ENCODE results near the gene POLD1. TPM values are rescaled to one million over a fixed set of nuclear protein-coding genes. Genes with fewer than 3 reads are reported as not detected.

The POLD1 gene
- total and polyA plus RNA-seq, 10 donors: 26.5 to 66.6 (median 34.2) TPM

DNA sequence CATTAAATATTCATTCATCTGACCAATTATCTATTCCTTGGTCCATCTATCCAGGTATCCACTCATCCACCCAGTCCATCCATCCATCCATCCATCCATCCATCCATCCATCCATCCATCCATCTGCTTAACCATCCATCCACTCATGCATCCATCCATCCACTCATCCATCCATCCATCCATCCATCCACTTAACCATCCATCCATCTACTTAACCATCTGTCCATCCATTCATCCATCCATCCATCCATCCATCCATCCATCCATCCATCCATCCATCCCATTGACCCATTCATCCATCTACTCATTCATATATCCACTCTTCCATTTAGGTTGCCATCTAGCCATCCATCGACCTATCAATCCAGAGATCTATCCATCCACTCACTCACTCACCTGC, 59.9 kb downstream of the POLD1 start:
- Histone ChIP-seq H3K9me3 (peaks cover 0 to 6% (median 0%) of the 10 kb centered on the region in 8 donors), H3K27ac (no peak overlapping the region), H3K4me1 (no peaks in the 10 kb centered on the region), H3K4me3 (no peak overlapping the region), H3K27me3 (replicated peaks in 1 of 7) (no peaks in the 10 kb centered on the region), H3K36me3 (no peaks in the 10 kb centered on the region)
- TF ChIP-seq, protein P1, sequence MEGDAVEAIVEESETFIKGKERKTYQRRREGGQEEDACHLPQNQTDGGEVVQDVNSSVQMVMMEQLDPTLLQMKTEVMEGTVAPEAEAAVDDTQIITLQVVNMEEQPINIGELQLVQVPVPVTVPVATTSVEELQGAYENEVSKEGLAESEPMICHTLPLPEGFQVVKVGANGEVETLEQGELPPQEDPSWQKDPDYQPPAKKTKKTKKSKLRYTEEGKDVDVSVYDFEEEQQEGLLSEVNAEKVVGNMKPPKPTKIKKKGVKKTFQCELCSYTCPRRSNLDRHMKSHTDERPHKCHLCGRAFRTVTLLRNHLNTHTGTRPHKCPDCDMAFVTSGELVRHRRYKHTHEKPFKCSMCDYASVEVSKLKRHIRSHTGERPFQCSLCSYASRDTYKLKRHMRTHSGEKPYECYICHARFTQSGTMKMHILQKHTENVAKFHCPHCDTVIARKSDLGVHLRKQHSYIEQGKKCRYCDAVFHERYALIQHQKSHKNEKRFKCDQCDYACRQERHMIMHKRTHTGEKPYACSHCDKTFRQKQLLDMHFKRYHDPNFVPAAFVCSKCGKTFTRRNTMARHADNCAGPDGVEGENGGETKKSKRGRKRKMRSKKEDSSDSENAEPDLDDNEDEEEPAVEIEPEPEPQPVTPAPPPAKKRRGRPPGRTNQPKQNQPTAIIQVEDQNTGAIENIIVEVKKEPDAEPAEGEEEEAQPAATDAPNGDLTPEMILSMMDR (IDR thresholded peaks at IDR 0.05 in 8 of 11, conservative IDR thresholded peaks at IDR 0.05 in 3 of 11): no peak
- TF ChIP-seq POLR2A (IDR thresholded peaks at IDR 0.05) (no peak), POLR2AphosphoS5 (IDR thresholded peaks at IDR 0.05) (no peak)
- intact Hi-C loops (cut with DNase I; ENCODE audit: low total_unique reads): no loop called here
- DNase-seq: no peak
- WGBS, 5 donors: 63 to 92% (median 68%) methylated on average over 1 of the region's 1 CpG

- peaks cover 0 to 6% (median 0%) of the 10 kb centered on the region in 7 donors for H3K27me3 ChIP-seq (replicated peaks in 1 of 7)
- no peak for DNase-seq
- no peak overlapping the region for H3K27ac ChIP-seq
- WGBS, 5 donors: 80 to 87% (median 84%) methylated on average over 5 of the region's 5 CpGs
- H3K9me3 ChIP-seq: peaks cover 0 to 6% (median 0%) of the 10 kb centered on the region in 8 donors
- TF ChIP-seq, protein P1 (IDR thresholded peaks at IDR 0.05 in 8 of 11, conservative IDR thresholded peaks at IDR 0.05 in 3 of 11): no peak
- TF ChIP-seq POLR2A (IDR thresholded peaks at IDR 0.05) (no peak), POLR2AphosphoS5 (IDR thresholded peaks at IDR 0.05) (no peak)
- intact Hi-C loops (cut with DNase I; ENCODE audit: low total_unique reads): no loop called here
- no peaks in the 10 kb centered on the region for H3K4me1 ChIP-seq
- no peaks in the 10 kb centered on the region for H3K36me3 ChIP-seq
- H3K4me3 ChIP-seq: no peak overlapping the region
Measured at GRCh38 chr19:50447053-50447452, 62.9 kb downstream of the POLD1 start.

- Histone ChIP-seq H3K27me3 (replicated peaks in 1 of 7) (peaks cover 0 to 6% (median 0%) of the 10 kb centered on the region in 7 donors), H3K4me3 (no peak overlapping the region), H3K36me3 (no peaks in the 10 kb centered on the region), H3K27ac (no peak overlapping the region), H3K9me3 (peaks cover 0 to 6% (median 0%) of the 10 kb centered on the region in 8 donors), H3K4me1 (no peaks in the 10 kb centered on the region)
- intact Hi-C loops (cut with DNase I; ENCODE audit: low total_unique reads): no loop called here
- no peak for DNase-seq
- WGBS, 5 donors: 92 to 98% (median 93%) methylated on average over 10 of the region's 10 CpGs
- TF ChIP-seq, protein P1 (IDR thresholded peaks at IDR 0.05 in 8 of 11, conservative IDR thresholded peaks at IDR 0.05 in 3 of 11): no peak
- TF ChIP-seq POLR2AphosphoS5 (IDR thresholded peaks at IDR 0.05) (no peak), POLR2A (IDR thresholded peaks at IDR 0.05) (no peak)
Measured at GRCh38 chr19:50447750-50448149, 63.6 kb downstream of the POLD1 start.

DNA sequence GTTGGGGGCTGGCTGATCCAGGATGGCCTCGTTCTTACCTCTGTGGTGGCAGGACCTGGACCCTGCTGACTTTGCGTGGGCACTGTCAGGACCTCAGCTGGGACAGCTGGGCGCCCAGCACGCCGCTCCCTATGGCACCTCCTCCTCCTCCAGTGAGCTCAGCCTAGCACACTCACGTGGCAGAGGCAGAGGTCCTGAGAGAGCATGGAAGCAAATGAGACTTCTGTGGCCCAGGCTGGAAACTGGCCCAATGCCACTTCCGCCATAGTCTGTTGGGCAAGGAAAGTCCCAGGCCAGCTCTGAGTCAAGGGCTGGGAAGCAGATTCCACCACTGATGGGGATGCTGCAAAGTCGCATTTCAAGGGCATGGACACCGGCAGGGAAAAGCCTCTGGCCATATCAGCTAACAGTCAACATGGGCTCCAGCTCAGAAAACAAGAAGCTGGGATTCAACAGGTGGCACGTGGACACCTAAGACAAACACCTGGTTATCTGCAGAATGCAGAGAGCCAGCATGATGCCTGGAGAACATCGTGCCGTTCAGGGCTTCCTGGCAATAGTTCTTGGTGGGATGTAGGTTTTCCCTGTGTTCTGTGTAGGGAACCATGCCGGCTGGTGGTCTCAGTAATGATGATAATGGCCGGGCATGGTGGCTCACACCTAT, 65.2 kb downstream of the POLD1 start:
- DNase-seq: no peak
- H3K9me3 ChIP-seq: peaks cover 0 to 6% (median 0%) of the 10 kb centered on the region in 8 donors
- WGBS, 5 donors: 77 to 84% (median 81%) methylated on average over 11 to 14 of the region's 14 CpGs
- no peak for TF ChIP-seq POLR2A (IDR thresholded peaks at IDR 0.05)
- TF ChIP-seq, protein P1 (IDR thresholded peaks at IDR 0.05 in 8 of 11, conservative IDR thresholded peaks at IDR 0.05 in 3 of 11): no peak
- TF ChIP-seq POLR2AphosphoS5 (IDR thresholded peaks at IDR 0.05): no peak
- H3K27ac ChIP-seq: no peak overlapping the region
- H3K4me3 ChIP-seq: no peak overlapping the region
- H3K36me3 ChIP-seq: no peaks in the 10 kb centered on the region
- peaks cover 0 to 6% (median 0%) of the 10 kb centered on the region in 7 donors for H3K27me3 ChIP-seq (replicated peaks in 1 of 7)
- intact Hi-C loops (cut with DNase I; ENCODE audit: low total_unique reads): no loop called here
- H3K4me1 ChIP-seq: no peaks in the 10 kb centered on the region
